ENCODE measurements around the gene USP7. TPM values are rescaled to one million over a fixed set of nuclear protein-coding genes. Genes with fewer than 3 reads are reported as not detected.

The USP7 gene
- total and polyA plus RNA-seq, 4 donors: 13.7 to 85.6 (median 37.7) TPM

- Histone ChIP-seq H3K27ac (ENCODE audit: low read depth in 1 of 2, low read length in 2 of 2) (no peak overlapping the region), H3K9ac (ENCODE audit: low read depth in 1 of 2, low read length in 2 of 2) (no peak overlapping the region), H3K27me3 (ENCODE audit: control insufficient read depth in 4 of 4, insufficient read depth in 4 of 4, low read length in 3 of 4) (no peaks in the 10 kb centered on the region), H3K4me1 (ENCODE audit: control insufficient read depth in 4 of 4, insufficient read depth in 4 of 4, low read length in 3 of 4) (no peaks in the 10 kb centered on the region), H3K36me3 (ENCODE audit: control insufficient read depth in 4 of 4, insufficient read depth in 3 of 4, low read depth in 1 of 4, low read length in 3 of 4) (no peaks in the 10 kb centered on the region), H3K4me3 (ENCODE audit: low read depth in 1 of 3, low read length in 3 of 3) (no peak overlapping the region), H3K9me3 (ENCODE audit: control insufficient read depth in 4 of 4, low read length in 3 of 4) (no peaks in the 10 kb centered on the region)
- TF ChIP-seq JUND (IDR thresholded peaks at IDR 0.05) (no peak), RAD21 (IDR thresholded peaks at IDR 0.05) (no peak), HNF4G (IDR thresholded peaks at IDR 0.05) (no peak), EGR1 (IDR thresholded peaks at IDR 0.05; ENCODE audit: low read depth in 2 of 2) (no peak), MAX (IDR thresholded peaks at IDR 0.05) (no peak), HNF4A (conservative IDR thresholded peaks at IDR 0.05) (no peak), CTCF (IDR thresholded peaks at IDR 0.05; ENCODE audit: low read depth, low read length, missing input control) (no peak), FOXA1 (IDR thresholded peaks at IDR 0.05) (no peak), ZBTB33 (IDR thresholded peaks at IDR 0.05) (no peak), RXRA (IDR thresholded peaks at IDR 0.05) (no peak), NR2F2 (IDR thresholded peaks at IDR 0.05) (no peak), GABPA (IDR thresholded peaks at IDR 0.05 in 1 of 2, conservative IDR thresholded peaks at IDR 0.05 in 1 of 2) (no peak), SP1 (IDR thresholded peaks at IDR 0.05) (no peak), FOXA2 (IDR thresholded peaks at IDR 0.05) (no peak), ATF3 (IDR thresholded peaks at IDR 0.05) (no peak), TAF1 (conservative IDR thresholded peaks at IDR 0.05) (no peak), YY1 (IDR thresholded peaks at IDR 0.05) (no peak), REST (IDR thresholded peaks at IDR 0.05) (no peak)
- WGBS: 88% methylated on average over 7 of the region's 7 CpGs
- no peak for DNase-seq (ENCODE audit: low spot score)
These were observed 9.3 kb upstream of the USP7 start for GRCh38 chr16:8972843-8973586.
